ENCODE data around the gene CD3E. TPM values are rescaled to one million over a fixed set of nuclear protein-coding genes. Genes with fewer than 3 reads are reported as not detected.

Gene CD3E
- total RNA-seq, 1 experiment from 2014 or later = not detected

DNA sequence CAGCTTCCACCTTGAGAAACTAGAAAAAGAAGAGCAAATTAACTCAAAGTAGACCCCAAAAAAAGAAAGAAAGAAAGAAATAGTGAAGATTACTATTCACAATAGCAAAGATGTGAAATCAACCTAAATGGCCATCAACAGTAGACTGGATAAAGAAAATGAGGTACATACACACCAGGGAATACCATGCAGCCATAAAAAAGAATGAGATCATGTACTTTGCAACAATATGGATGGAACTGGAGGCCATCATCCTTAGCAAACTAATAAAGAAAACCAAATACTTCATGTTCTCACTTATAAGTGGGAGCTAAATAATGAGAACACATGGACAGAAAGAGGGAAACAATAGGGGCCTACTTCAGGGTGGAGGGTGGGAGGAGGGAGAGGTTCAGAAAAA is 24.2 kb downstream of the CD3E start:
- no peak overlapping the region for H4K91ac ChIP-seq (ENCODE audit: insufficient read length, low read depth, low read length)
- H2AK5ac ChIP-seq (ENCODE audit: insufficient read length, low read length) = no peak overlapping the region
- Mint-ChIP-seq H3K9me3 (peaks cover 16 to 21% of the 10 kb centered on the region in 2 experiments), H3K27me3 (ENCODE audit: low read depth) (peaks cover 7% of the 10 kb centered on the region), H3K36me3 (ENCODE audit: insufficient read depth in 1 of 3, low read depth in 3 of 3) (peaks cover 0 to 2% (median 2%) of the 10 kb centered on the region in 3 experiments; a peak in 1 of 7 replicates), H3K27ac (no peak overlapping the region), H3K4me3 (no peak overlapping the region), H3K4me1 (no peaks in the 10 kb centered on the region)
- no peak overlapping the region for H2BK20ac ChIP-seq (ENCODE audit: low read depth, low read length, poor library complexity, severe bottlenecking)
- no peaks in the 10 kb centered on the region for H3K9me3 ChIP-seq (ENCODE audit: control insufficient read depth, low read depth, low read length)
- H3K9ac ChIP-seq (ENCODE audit: extremely low read depth, insufficient read length, low read length) = no peak overlapping the region
- no peak overlapping the region for H3K23ac ChIP-seq (ENCODE audit: insufficient read length, low read depth, low read length)
- H2BK12ac ChIP-seq (ENCODE audit: insufficient read length, low read depth, low read length) = no peak overlapping the region
- H4K20me1 ChIP-seq (ENCODE audit: control insufficient read depth, insufficient read depth, insufficient read length) = no peaks in the 10 kb centered on the region
- H3K4me2 ChIP-seq (ENCODE audit: insufficient read depth, insufficient read length, low read length) = no peak overlapping the region
- no peak overlapping the region for H2AFZ ChIP-seq (ENCODE audit: low read length)
- H4K5ac ChIP-seq (ENCODE audit: insufficient read length, low read depth, low read length) = no peak overlapping the region
- no peak overlapping the region for H4K8ac ChIP-seq (replicated peaks; ENCODE audit: insufficient read length, low read depth, low read length)
- no peak overlapping the region for H3K56ac ChIP-seq (ENCODE audit: insufficient read length, low read depth, low read length)
- H3K14ac ChIP-seq (ENCODE audit: insufficient read depth, low read length) = no peak overlapping the region
- H3K4ac ChIP-seq (ENCODE audit: low read depth, low read length) = no peak overlapping the region
- no peak overlapping the region for H2BK5ac ChIP-seq (ENCODE audit: insufficient read length, low read length)
- no peaks in the 10 kb centered on the region for H3K79me1 ChIP-seq (ENCODE audit: insufficient read depth, low read depth, low read length, poor library complexity, severe bottlenecking)
- no peak overlapping the region for H2BK120ac ChIP-seq (ENCODE audit: low read depth, low read length, poor library complexity, severe bottlenecking)
- H3K18ac ChIP-seq (ENCODE audit: insufficient read length, low read depth, low read length) = no peak overlapping the region
- H3K27ac ChIP-seq (ENCODE audit: insufficient read length, low read depth, low read length) = no peak overlapping the region
- no peak overlapping the region for H3T11ph ChIP-seq (ENCODE audit: low read length)
- H3K27me3 ChIP-seq (ENCODE audit: insufficient read depth, low read length) = no peaks in the 10 kb centered on the region
- no peaks in the 10 kb centered on the region for H3K23me2 ChIP-seq (ENCODE audit: insufficient read length, low read depth, low read length, poor library complexity, severe bottlenecking)
- DNase-seq = no peak
- TF ChIP-seq CTCF (conservative IDR thresholded peaks at IDR 0.05) = no peak
- no peaks in the 10 kb centered on the region for H3K79me2 ChIP-seq (ENCODE audit: insufficient read depth, low read length)
- no peak overlapping the region for H2BK15ac ChIP-seq (ENCODE audit: low read depth, low read length)
- no peaks in the 10 kb centered on the region for H3K4me1 ChIP-seq (ENCODE audit: insufficient read depth, low read length)

Measured in H9 (cell line).